HG02610 (cell line): ENCODE measurements around the gene CCDC124.
"Not testable (repeated sequence)": the region's sequence is repeated elsewhere in the genome, so short reads cannot be mapped to it uniquely, and the experiment has no call there.

Source experiments
- ATAC-seq: cut with Tn5 transposase; IDR thresholded peaks from one replicate; pipeline ENCODE4 v1.9.1; 2021; ENCODE audit warnings: mild to moderate bottlenecking, moderate library complexity; ENCODE audit not compliant: unreplicated experiment

CCDC124 gene

DNA sequence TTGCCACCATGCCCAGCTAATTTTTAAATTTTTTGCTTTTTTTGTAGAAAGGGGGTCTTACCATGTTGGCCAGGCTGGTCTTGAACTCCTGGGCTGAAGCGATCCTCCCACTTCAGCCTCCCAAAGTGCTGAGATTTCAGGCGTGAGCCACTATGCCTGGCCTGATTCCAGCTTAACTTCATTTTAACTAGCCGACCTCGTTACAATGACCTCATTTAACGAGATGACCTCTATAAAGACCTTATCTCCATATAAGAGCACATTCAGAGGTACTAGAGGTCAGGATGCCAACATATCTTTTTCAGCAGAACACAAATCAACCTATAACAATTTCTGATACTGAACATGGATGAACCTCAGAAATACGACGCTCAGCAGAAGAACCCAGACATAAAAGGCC lies 44.7 kb downstream of the CCDC124 start:
- ATAC-seq: no peak

DNA sequence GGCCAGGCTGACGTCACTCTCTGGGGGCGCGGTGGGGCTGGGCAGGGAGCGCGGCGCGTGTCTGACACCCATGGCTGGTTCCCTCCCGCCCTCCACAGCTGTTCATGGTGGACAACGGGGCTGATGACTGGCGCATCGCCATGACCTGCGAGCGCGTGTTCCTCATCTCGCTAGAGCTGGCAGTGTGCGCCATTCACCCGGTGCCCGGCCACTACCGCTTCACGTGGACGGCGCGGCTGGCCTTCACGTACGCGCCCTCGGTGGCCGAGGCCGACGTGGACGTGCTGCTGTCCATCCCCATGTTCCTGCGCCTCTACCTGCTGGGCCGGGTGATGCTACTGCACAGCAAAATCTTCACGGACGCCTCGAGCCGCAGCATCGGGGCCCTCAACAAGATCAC lies 48.8 kb downstream of the CCDC124 start:
- ATAC-seq: no peak

DNA sequence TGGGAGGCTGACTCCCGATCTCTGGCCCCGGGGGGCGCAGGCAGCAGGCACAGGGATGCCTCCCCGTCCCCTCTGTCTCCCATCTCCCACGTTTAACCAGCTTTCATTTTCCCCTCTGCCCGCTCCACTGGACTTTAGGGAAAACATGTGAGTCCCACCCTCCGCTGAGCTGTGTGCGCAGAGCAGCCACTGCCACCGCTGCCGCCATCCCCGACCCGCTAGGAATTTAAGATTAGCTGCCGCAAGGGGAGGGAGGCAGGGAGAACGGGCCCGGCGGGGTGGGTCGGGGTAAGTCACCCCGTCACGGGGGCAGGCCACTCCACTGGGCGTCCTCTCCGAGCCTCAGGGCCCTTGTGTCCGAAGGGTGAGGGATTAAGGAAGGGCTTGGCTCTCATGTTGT lies 49.6 kb downstream of the CCDC124 start:
- no peak for ATAC-seq

DNA sequence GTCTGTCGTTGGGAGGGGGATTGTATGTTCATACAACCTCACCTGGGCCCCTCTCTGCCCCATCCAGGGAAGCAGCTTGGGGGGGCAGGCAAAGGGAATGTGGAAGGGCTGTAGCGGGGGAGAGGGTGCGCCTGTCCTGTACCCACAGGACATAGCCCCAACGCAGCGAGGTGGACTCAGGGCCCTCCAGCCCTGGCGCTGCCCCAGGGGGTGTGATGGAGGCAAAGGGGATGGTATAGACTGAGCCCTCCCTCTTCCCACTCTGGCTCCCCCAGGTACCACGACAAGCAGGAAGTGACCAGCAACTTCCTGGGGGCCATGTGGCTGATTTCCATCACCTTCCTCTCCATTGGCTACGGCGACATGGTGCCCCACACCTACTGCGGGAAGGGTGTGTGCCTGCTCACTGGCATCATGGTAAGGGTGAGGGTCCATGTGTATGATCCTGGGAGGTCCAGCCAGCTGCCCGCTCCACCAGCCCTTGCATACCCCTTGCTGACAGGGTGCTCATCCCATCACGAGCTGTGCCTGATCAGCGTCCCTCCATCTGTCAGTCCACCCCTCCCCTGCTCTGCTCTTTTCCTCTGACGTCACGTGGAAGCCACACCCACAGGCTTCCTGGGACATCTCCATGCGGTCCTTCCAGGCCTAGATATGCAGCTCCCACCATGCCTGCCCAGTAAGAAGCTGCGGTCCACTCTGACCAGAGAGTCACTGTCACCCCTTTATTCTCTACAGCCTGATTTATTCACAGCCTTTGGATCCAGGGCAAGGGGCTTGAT lies 52.4 kb downstream of the CCDC124 start:
- no peak for ATAC-seq

DNA sequence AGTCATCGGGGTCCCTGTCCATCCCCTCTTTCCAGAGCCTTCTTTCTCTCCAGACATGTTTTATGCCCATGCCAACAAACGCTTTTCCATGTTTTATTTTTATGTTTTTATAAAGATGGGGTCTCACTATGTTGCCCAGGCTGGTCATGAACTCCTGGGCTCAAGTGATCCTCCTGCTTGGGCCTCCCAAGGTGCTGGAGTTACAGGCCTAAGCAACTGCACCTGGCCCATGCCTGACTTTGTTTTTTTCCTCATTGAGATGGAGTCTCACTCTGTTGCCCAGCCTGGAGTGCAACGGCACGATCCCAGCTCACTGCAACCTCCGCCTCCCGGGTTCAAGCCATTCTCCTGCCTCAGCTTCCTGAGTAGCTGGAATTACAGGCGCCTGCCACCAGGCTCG lies 53.8 kb downstream of the CCDC124 start:
- ATAC-seq: not testable (repeated sequence)

DNA sequence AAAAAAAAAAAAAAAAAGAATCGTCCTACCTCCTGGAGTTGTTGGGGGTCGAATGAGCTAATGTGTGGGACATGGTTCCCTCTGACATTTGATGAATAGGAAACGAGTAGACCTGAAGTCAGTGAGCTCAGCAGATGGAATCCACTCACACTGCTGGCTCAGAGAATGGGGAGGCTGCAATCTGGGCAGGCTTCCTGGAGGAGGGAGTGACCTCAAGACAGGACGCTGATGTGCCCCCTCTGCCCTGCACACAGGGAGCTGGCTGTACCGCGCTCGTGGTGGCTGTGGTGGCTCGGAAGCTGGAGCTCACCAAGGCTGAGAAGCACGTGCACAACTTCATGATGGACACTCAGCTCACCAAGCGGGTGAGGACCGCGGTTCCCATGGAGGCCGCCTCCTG lies 55.3 kb downstream of the CCDC124 start:
- no peak for ATAC-seq

DNA sequence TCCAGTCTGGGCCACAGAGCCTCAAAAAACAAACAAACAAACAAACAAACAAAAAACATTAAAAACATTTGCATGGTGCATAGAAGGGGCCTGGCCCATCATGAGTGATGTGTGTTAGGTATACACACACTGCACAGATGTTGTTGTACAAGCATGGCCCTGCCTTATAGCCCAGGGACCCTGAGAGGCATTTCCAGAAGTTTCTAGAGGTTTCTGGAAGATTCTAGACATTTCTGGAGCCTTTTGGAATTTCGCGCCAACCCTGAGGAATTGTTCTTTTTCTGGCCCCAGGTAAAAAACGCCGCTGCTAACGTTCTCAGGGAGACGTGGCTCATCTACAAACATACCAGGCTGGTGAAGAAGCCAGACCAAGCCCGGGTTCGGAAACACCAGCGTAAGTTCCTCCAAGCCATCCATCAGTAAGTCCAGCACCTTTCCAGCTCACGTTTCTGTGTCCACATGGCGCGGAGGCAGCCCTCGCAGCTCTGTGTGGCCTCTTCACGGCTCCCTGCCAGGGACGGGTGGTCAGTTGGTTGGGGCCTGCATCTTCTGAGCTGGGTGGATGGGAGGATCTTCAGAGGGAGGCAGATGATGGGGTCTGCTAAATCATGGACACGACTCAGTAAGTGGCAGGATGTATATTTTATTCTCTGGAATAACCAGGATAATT lies 56.7 kb downstream of the CCDC124 start:
- no peak for ATAC-seq

DNA sequence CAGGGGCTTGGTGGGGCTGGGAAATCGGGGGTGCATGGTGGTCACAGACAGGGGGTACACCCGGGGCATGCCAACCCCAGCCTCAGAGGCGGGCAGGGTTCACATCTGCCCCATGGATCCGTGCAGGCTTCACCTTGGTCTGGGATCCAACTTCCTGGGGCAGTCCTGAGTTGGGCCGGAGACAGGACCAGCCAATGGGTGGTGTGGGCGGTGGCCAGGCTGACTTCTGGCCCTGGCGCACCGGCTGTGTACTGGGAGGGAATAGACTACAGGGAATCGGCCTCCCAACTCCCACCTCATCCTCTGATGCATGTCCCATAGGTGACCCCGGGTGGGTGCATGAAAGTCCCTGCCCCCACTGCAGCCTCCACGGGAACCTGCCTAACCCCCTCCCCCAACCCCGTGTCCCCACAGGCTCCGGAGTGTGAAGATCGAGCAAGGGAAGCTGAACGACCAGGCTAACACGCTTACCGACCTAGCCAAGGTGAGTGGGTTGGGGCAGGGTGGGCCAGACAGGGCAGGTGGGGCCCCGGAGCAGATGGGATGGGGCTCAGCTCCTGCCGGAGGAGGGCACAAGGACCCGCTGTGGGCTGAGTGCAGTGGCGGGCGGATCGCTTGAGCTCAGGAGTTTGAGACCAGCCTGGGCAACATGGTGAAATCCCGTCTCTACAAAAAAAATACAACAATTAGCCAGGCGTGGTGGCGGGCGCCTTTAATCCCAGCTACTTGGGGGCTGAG lies 60.4 kb downstream of the CCDC124 start:
- no peak for ATAC-seq
